A549 (cell line): ENCODE measurements around the gene FUT1.

ENCODE experiments used
- BCL3 ChIP-seq: fragments of >200 bp; sonication (Bioruptor Twin); formaldehyde crosslinking; IDR thresholded peaks from 3 replicates; pipeline ENCODE4 v1.6.1; 2016
- CHD4 ChIP-seq: fragments of 200-600 bp; sonication (generic); IDR thresholded peaks from 2 replicates; pipeline ENCODE4 v1.6.1; 2016; ENCODE audit warnings: antibody characterized with exemption, mild to moderate bottlenecking, borderline replicate concordance
- CTCF ChIP-seq: fragments of >200 bp; sonication (Bioruptor Twin); formaldehyde crosslinking; IDR thresholded peaks from 3 replicates; pipeline ENCODE4 v1.5.1; 2016
- EHF ChIP-seq: fragments of 250-450 bp; sonication (Bioruptor Pico); IDR thresholded peaks from 2 replicates; pipeline ENCODE4 v1.5.0; 2020; ENCODE audit warnings: mild to moderate bottlenecking
- EP300 ChIP-seq, 2 experiments: fragments of >200 bp; sonication (Bioruptor Twin); formaldehyde crosslinking; IDR thresholded peaks; 2 replicates in 1 of 2; 3 replicates in 1 of 2; pipeline ENCODE4 v1.6.1; 2016 to 2017
- HDAC2 ChIP-seq: fragments of 200-600 bp; sonication (generic); IDR thresholded peaks from 2 replicates; pipeline ENCODE4 v1.6.1; 2016
- JUN ChIP-seq, 2 experiments: fragments of >200 bp; sonication (Bioruptor Twin); formaldehyde crosslinking; IDR thresholded peaks; 2 replicates in 1 of 2; 3 replicates in 1 of 2; pipeline ENCODE4 v1.6.1; 2016 to 2017
- MAFK ChIP-seq: fragments of 450-650 bp; IDR thresholded peaks from 2 replicates; pipeline ENCODE4 v1.6.1; 2014; ENCODE audit not compliant: partially characterized antibody
- POLR2A ChIP-seq: IDR thresholded peaks from 2 replicates; pipeline ENCODE4 v1.6.1; 2012; ENCODE audit warnings: mild to moderate bottlenecking, low read length
- RAD21 ChIP-seq, 2 experiments: fragments of >200 bp in 1 of 2; sonication (Bioruptor Twin) in 1 of 2; formaldehyde crosslinking in 1 of 2; IDR thresholded peaks in 1 of 2; conservative IDR thresholded peaks in 1 of 2; 2 replicates in 1 of 2; 3 replicates in 1 of 2; pipeline ENCODE4 v1.6.1; 2012 to 2018; ENCODE audit warnings: inconsistent platforms in 1 of 2
- RFX5 ChIP-seq: fragments of 450-650 bp; IDR thresholded peaks from 2 replicates; pipeline ENCODE4 v1.7.1; 2014; ENCODE audit warnings: antibody characterized with exemption, mild to moderate bottlenecking, moderate library complexity

GRCh38 chr19:48737360-48737998, 15.0 kb downstream of the FUT1 start:
- TF ChIP-seq EP300 (IDR thresholded peaks at IDR 0.05) (no peak), HDAC2 (no peak), CTCF (no peak), POLR2A (no peak), MAFK (no peak), RAD21 (conservative IDR thresholded peaks at IDR 0.05 in 1 of 2, IDR thresholded peaks at IDR 0.05 in 1 of 2) (no peak), JUN (IDR thresholded peaks at IDR 0.05) (no peak), RFX5 (no peak), BCL3 (no peak), EHF (CRISPR knock-in tag) (no peak), CHD4 (no peak)
